ENCODE results near the gene UNC50.

DNA sequence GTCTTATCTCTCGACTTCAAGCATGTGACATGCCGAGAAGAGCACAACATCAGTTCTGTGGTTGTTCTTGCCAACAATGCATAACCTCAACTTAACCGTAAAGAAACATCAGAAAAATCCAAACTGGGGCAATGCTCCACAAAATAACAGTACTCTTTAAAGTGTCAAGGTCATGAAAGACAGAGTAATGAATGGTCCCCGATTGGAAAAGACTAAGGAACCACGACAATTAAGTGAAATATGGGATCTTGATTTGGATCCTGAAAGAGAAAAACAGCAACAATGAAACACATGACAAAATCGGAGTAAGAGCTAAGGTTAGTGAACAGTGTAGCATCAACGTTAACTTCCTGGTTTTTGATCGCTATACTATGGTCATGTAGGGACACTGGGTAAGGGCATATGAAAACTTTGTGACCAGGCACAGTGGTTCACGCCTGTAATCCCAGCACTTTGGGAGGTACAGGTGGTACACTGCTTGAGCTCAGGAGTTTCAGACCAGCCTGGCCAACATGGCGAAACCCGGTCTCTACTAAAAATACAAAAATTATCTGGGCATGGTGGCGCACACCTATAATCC is 55.2 kb downstream of the UNC50 start:
- TF ChIP-seq EZH2phosphoT487 (IDR thresholded peaks at IDR 0.05; ENCODE audit: unreplicated experiment), result no peak
- no peak for TF ChIP-seq EZH2 (IDR thresholded peaks at IDR 0.05; ENCODE audit: low read depth, unreplicated experiment)
- TF ChIP-seq, protein P1, sequence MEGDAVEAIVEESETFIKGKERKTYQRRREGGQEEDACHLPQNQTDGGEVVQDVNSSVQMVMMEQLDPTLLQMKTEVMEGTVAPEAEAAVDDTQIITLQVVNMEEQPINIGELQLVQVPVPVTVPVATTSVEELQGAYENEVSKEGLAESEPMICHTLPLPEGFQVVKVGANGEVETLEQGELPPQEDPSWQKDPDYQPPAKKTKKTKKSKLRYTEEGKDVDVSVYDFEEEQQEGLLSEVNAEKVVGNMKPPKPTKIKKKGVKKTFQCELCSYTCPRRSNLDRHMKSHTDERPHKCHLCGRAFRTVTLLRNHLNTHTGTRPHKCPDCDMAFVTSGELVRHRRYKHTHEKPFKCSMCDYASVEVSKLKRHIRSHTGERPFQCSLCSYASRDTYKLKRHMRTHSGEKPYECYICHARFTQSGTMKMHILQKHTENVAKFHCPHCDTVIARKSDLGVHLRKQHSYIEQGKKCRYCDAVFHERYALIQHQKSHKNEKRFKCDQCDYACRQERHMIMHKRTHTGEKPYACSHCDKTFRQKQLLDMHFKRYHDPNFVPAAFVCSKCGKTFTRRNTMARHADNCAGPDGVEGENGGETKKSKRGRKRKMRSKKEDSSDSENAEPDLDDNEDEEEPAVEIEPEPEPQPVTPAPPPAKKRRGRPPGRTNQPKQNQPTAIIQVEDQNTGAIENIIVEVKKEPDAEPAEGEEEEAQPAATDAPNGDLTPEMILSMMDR (conservative IDR thresholded peaks at IDR 0.05; ENCODE audit: low read depth in 2 of 2), result no peak
- no peak for TF ChIP-seq POLR2AphosphoS5 (IDR thresholded peaks at IDR 0.05; ENCODE audit: low read depth)
- no peak for TF ChIP-seq JUNB (IDR thresholded peaks at IDR 0.05; ENCODE audit: unreplicated experiment)
- TF ChIP-seq, protein P2, sequence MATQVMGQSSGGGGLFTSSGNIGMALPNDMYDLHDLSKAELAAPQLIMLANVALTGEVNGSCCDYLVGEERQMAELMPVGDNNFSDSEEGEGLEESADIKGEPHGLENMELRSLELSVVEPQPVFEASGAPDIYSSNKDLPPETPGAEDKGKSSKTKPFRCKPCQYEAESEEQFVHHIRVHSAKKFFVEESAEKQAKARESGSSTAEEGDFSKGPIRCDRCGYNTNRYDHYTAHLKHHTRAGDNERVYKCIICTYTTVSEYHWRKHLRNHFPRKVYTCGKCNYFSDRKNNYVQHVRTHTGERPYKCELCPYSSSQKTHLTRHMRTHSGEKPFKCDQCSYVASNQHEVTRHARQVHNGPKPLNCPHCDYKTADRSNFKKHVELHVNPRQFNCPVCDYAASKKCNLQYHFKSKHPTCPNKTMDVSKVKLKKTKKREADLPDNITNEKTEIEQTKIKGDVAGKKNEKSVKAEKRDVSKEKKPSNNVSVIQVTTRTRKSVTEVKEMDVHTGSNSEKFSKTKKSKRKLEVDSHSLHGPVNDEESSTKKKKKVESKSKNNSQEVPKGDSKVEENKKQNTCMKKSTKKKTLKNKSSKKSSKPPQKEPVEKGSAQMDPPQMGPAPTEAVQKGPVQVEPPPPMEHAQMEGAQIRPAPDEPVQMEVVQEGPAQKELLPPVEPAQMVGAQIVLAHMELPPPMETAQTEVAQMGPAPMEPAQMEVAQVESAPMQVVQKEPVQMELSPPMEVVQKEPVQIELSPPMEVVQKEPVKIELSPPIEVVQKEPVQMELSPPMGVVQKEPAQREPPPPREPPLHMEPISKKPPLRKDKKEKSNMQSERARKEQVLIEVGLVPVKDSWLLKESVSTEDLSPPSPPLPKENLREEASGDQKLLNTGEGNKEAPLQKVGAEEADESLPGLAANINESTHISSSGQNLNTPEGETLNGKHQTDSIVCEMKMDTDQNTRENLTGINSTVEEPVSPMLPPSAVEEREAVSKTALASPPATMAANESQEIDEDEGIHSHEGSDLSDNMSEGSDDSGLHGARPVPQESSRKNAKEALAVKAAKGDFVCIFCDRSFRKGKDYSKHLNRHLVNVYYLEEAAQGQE (IDR thresholded peaks at IDR 0.05; ENCODE audit: unreplicated experiment), result no peak
- TF ChIP-seq CREB1 (CRISPR knock-in tag; IDR thresholded peaks at IDR 0.05; ENCODE audit: low read depth), result no peak
- TF ChIP-seq, protein P3, sequence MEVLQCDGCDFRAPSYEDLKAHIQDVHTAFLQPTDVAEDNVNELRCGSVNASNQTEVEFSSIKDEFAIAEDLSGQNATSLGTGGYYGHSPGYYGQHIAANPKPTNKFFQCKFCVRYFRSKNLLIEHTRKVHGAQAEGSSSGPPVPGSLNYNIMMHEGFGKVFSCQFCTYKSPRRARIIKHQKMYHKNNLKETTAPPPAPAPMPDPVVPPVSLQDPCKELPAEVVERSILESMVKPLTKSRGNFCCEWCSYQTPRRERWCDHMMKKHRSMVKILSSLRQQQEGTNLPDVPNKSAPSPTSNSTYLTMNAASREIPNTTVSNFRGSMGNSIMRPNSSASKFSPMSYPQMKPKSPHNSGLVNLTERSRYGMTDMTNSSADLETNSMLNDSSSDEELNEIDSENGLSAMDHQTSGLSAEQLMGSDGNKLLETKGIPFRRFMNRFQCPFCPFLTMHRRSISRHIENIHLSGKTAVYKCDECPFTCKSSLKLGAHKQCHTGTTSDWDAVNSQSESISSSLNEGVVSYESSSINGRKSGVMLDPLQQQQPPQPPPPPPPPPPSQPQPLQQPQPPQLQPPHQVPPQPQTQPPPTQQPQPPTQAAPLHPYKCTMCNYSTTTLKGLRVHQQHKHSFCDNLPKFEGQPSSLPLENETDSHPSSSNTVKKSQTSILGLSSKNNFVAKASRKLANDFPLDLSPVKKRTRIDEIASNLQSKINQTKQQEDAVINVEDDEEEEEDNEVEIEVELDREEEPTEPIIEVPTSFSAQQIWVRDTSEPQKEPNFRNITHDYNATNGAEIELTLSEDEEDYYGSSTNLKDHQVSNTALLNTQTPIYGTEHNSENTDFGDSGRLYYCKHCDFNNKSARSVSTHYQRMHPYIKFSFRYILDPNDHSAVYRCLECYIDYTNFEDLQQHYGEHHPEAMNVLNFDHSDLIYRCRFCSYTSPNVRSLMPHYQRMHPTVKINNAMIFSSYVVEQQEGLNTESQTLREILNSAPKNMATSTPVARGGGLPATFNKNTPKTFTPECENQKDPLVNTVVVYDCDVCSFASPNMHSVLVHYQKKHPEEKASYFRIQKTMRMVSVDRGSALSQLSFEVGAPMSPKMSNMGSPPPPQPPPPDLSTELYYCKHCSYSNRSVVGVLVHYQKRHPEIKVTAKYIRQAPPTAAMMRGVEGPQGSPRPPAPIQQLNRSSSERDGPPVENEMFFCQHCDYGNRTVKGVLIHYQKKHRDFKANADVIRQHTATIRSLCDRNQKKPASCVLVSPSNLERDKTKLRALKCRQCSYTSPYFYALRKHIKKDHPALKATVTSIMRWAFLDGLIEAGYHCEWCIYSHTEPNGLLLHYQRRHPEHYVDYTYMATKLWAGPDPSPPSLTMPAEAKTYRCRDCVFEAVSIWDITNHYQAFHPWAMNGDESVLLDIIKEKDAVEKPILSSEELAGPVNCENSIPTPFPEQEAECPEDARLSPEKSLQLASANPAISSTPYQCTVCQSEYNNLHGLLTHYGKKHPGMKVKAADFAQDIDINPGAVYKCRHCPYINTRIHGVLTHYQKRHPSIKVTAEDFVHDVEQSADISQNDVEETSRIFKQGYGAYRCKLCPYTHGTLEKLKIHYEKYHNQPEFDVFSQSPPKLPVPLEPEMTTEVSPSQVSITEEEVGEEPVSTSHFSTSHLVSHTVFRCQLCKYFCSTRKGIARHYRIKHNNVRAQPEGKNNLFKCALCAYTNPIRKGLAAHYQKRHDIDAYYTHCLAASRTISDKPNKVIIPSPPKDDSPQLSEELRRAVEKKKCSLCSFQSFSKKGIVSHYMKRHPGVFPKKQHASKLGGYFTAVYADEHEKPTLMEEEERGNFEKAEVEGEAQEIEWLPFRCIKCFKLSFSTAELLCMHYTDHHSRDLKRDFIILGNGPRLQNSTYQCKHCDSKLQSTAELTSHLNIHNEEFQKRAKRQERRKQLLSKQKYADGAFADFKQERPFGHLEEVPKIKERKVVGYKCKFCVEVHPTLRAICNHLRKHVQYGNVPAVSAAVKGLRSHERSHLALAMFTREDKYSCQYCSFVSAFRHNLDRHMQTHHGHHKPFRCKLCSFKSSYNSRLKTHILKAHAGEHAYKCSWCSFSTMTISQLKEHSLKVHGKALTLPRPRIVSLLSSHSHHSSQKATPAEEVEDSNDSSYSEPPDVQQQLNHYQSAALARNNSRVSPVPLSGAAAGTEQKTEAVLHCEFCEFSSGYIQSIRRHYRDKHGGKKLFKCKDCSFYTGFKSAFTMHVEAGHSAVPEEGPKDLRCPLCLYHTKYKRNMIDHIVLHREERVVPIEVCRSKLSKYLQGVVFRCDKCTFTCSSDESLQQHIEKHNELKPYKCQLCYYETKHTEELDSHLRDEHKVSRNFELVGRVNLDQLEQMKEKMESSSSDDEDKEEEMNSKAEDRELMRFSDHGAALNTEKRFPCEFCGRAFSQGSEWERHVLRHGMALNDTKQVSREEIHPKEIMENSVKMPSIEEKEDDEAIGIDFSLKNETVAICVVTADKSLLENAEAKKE (CRISPR knock-in tag; IDR thresholded peaks at IDR 0.05), result no peak
- TF ChIP-seq STAT1 (IDR thresholded peaks at IDR 0.05; ENCODE audit: unreplicated experiment), result no peak
- TF ChIP-seq ZNF114 (CRISPR knock-in tag; IDR thresholded peaks at IDR 0.05), result no peak
- TF ChIP-seq NANOG (IDR thresholded peaks at IDR 0.05; ENCODE audit: borderline replicate concordance), result no peak

All from GM23338 (cell line).